Heart right ventricle (tissue), 16 donors: ENCODE data around the gene ANKRD63. TPM values are rescaled to one million over a fixed set of nuclear protein-coding genes. Genes with fewer than 3 reads are reported as not detected.

Source experiments
- ATAC-seq, 8 donors: fragments of 200-7000 bp; cut with Tn5 transposase; one replicate each; pipeline ENCODE4 v1.9.1; 2020; ENCODE audit warnings: mild to moderate bottlenecking in 8 of 8, moderate library complexity in 8 of 8, moderate number of reproducible peaks in 1 of 8
- DNase-seq, 2 donors: peaks; one replicate each; pipeline ENCODE4 v3.0.0-alpha.2; 2020
- H3K27ac ChIP-seq, 10 donors: fragments of 200-600 bp; sonication (generic) in 2 of 10; one replicate each; pipeline versions ENCODE4 v1.5.0 to v1.8.0; 2020 to 2022; ENCODE audit warnings: mild to moderate bottlenecking in 3 of 10
- H3K27me3 ChIP-seq, 7 donors: fragments of 200-600 bp; one replicate each; pipeline ENCODE4 v1.8.0; 2021 to 2022; ENCODE audit warnings: mild to moderate bottlenecking in 2 of 7
- H3K36me3 ChIP-seq, 9 donors: fragments of 200-600 bp; sonication (generic) in 1 of 9; one replicate each; pipeline versions ENCODE4 v1.5.0 to v1.8.0; 2020 to 2022; ENCODE audit warnings: mild to moderate bottlenecking in 2 of 9
- H3K4me1 ChIP-seq, 9 donors: fragments of 200-600 bp; sonication (generic) in 1 of 9; one replicate each; pipeline versions ENCODE4 v1.5.0 to v1.8.0; 2020 to 2022; ENCODE audit warnings: mild to moderate bottlenecking in 4 of 9
- H3K4me3 ChIP-seq, 10 donors: fragments of 200-600 bp; sonication (generic) in 2 of 10; one replicate each; pipeline versions ENCODE4 v1.5.0 to v1.8.0; 2020 to 2022; ENCODE audit warnings: mild to moderate bottlenecking in 7 of 10, moderate library complexity in 2 of 10
- H3K9me3 ChIP-seq, 11 donors: fragments of 200-600 bp in 10 of 11; sonication (generic) in 2 of 11; one replicate each; pipeline versions ENCODE4 v1.5.0 to v1.8.0; 2013 to 2022; ENCODE audit warnings: mild to moderate bottlenecking in 2 of 11, control low read depth in 1 of 11, moderate library complexity in 1 of 11
- CTCF ChIP-seq, 9 donors: fragments of 200-600 bp; sonication (generic) in 2 of 9; IDR thresholded peaks; one replicate each; pipeline versions ENCODE4 v1.5.0 to v1.8.0; 2021 to 2022; ENCODE audit warnings: antibody characterized with exemption in 9 of 9, mild to moderate bottlenecking in 5 of 9, moderate library complexity in 1 of 9
- WGBS, 2 donors: extraction: QIAGEN DNeasy Blood & Tissue Kit; methylation state at CpG; one replicate each; pipeline ENCODE4 v1.1.7; 2013; ENCODE audit warnings: inconsistent platforms in 1 of 2; 5-methylcytosine and 5-hydroxymethylcytosine counted together
- intact Hi-C, 10 donors: fragments of 100-400 bp; cut with DNase I; formaldehyde crosslinking; loops; one replicate each; pipeline versions ENCODE4 v1.11.1 to v1.14.2; 2022
- polyA plus RNA-seq, 2 donors: library from polyadenylated mRNA; stranded (reverse); fragments of 200-250 nt; gene quantifications; one replicate each; pipeline ENCODE4 v1.2.3, GENCODE V29; 2013
- total RNA-seq, 10 donors: library from RNA; stranded (reverse); fragmentation: NEBNext Ultra II Directional in 3 of 10; extraction: Animal tissue kit (Norgen Biotek cat#: 25700) in 3 of 10; gene quantifications; one replicate each; pipeline versions ENCODE4 v1.2.1 to v1.2.4, GENCODE V29; 2021 to 2023
- donor health status: Arrhythmogenic right ventricular cardiomyopathy.
- donor health status: ischemic (EF 13 %, LVEDD 7.1; RV severe dilation, severe dysfunction).
- donor health status: healthy with polysubstance abuse.
- donor health status: DM: no; HTN: yes; CAD: no.
- donor health status: DM: no; HTN: no; CAD: no.
- donor health status: ischemic (EF 25% LVEDD 6.9; RV normal size, moderate dysfunction).
- donor health status: ischemic (EF 25% LVEDD 5.7; RV mildly dilated, moderate dysfunction).
- donor health status: healthy.
- donor health status: DM: yes; HTN: yes; CAD: no.
- donor health status: Ischemic cardiomyopathy.
- donor health status: ischemic (EF 35%, LVEDD 5.7; RV mildly dilated, moderate dysfunction).
- donor health status: nonischemic (EF 11% LVEDD 7.7; RV severe dilation, severe dysfunction).
- donor health status: DM: yes; HTN: yes; CAD: no.
- donor health status: PGD.
- donor health status: ischemic (EF 29% LVEDD 5.4; RV normal size, mild dysfunction).
- donor health status: nonischemic (EF 23%, LVEDD 6.1; RV moderate dilation, normal function).

Gene ANKRD63
- total and polyA plus RNA-seq, 12 donors, result 0.26 to 1.9 (median 0.44) TPM; not detected in 8

DNA sequence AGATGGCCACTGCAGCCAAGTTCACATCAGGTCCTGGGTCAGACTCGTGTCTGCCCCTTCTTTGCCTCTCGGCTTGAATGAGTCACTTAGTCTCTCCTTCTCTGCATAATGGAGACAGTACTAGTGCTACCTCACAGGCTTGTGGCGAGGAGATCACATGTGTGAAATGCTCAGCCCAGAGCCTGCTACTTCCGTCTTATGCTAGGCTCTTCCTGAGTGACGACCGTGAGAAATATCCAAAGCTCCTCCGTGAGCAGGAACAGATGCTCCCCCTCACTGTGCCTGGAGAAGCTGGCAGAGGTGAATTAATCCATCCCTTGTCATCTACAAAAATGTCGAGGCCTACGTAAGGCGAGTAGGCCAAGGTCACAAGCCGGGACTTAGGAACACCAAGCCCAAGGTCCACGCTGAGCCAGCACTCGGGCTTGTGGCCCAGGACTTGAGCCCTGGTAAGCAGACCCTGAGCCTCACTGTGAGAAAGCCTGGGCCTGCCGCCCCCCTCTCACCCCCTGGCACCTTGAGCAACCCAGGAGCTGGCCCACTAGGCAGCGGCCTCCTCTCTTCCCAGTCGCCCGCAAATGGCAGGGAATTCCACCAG, 26.1 kb downstream of the ANKRD63 start:
- no peaks in the 10 kb centered on the region for H3K36me3 ChIP-seq
- intact Hi-C loops, result no loop called here
- H3K4me1 ChIP-seq, result peaks cover 6 to 22% (median 20%) of the 10 kb centered on the region in 9 donors
- peaks cover 0 to 48% (median 31%) of the 10 kb centered on the region in 7 donors for H3K27me3 ChIP-seq
- H3K27ac ChIP-seq, result no peak overlapping the region
- no peaks in the 10 kb centered on the region for H3K9me3 ChIP-seq
- WGBS, 2 donors, result 83 to 86% methylated on average over 17 of the region's 17 CpGs
- no peak for TF ChIP-seq CTCF (IDR thresholded peaks at IDR 0.05)
- H3K4me3 ChIP-seq, result no peak overlapping the region
- DNase-seq (no peak), ATAC-seq (no peak)

DNA sequence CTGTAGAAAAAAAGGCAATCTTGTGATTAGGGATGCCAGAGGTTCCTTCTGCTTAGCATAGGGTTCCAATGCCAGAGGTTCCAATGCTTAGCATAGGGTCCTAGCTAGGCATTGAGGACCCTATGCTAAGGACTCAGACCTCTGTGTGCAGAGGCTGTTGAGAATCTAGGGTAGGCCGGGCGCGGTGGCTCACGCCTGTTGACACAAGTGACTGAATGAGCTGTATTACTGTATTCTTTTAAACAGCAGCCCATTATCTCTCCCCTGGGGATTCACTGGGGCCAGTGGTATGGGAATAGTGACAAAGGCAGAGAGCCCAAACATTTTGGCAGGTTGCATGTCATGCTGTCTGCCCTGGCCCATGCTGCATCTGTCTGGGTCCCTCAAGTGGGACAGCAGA, 27.8 kb downstream of the ANKRD63 start:
- Histone ChIP-seq H3K9me3 (no peaks in the 10 kb centered on the region), H3K36me3 (no peaks in the 10 kb centered on the region), H3K4me1 (peaks cover 6 to 30% (median 21%) of the 10 kb centered on the region in 9 donors), H3K27ac (no peak overlapping the region), H3K4me3 (no peak overlapping the region), H3K27me3 (peaks cover 0 to 48% (median 37%) of the 10 kb centered on the region in 7 donors)
- DNase-seq (no peak), ATAC-seq (no peak)
- no peak for TF ChIP-seq CTCF (IDR thresholded peaks at IDR 0.05)
- intact Hi-C loops, result no loop called here
- 88 to 93% methylated on average over 4 of the region's 4 CpGs for WGBS, 2 donors

DNA sequence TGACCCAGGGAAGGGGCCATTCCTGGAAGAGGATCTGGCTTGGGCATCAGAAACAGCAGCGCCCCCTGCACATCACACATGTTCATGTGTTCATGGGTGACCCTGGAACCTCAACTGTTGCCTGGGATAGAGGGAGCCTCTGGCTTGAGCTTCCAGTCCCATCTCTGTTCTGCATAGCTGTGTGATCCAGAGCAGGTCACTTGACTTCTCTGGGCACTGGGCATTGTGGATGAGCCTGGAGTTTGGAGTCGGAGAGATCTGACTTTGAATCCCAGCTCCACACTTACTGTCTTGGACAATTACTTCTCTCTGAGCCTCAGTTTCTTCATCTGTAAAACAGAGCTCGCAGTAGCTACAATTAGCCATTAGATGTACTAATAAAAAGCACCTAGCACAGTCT, 28.4 kb downstream of the ANKRD63 start:
- Histone ChIP-seq H3K9me3 (no peaks in the 10 kb centered on the region), H3K27me3 (peaks cover 0 to 48% (median 37%) of the 10 kb centered on the region in 7 donors), H3K4me1 (peaks cover 6 to 35% (median 21%) of the 10 kb centered on the region in 9 donors), H3K4me3 (no peak overlapping the region), H3K27ac (no peak overlapping the region), H3K36me3 (no peaks in the 10 kb centered on the region)
- no peak for ATAC-seq
- WGBS, 2 donors, result 95 to 96% methylated on average over 3 of the region's 3 CpGs
- intact Hi-C loops, result loop anchor here in 1 of 10 donors (5.0 kb wide), 1 partner anchor 77 kb away; no protein-coding TSS in a partner anchor
- no peak for DNase-seq
- no peak for TF ChIP-seq CTCF (IDR thresholded peaks at IDR 0.05)

- H3K27me3 ChIP-seq, result peaks cover 0 to 40% (median 33%) of the 10 kb centered on the region in 7 donors
- DNase-seq (no peak), ATAC-seq (peak in 2 of 8 donors; percentile 14 to 22)
- no peaks in the 10 kb centered on the region for H3K9me3 ChIP-seq
- peak overlapping the region; percentile 9 to 70 (median 60) for H3K4me3 ChIP-seq
- H3K27ac ChIP-seq, result peak overlapping the region in 4 of 10 donors; percentile 8 to 63 (median 30)
- no peaks in the 10 kb centered on the region for H3K36me3 ChIP-seq
- no peak for TF ChIP-seq CTCF (IDR thresholded peaks at IDR 0.05)
- peaks cover 6 to 37% (median 21%) of the 10 kb centered on the region in 9 donors for H3K4me1 ChIP-seq
- intact Hi-C loops, result loop anchor here in 1 of 10 donors (5.0 kb wide), 1 partner anchor 76 kb away; no protein-coding TSS in a partner anchor
- 36 to 40% methylated on average over 28 of the region's 28 CpGs for WGBS, 2 donors
Observed at GRCh38 chr15:40253167-40253790, 29.6 kb downstream of the ANKRD63 start.
